OCI-LY7 (cell line): ENCODE measurements around the gene ERC1. TPM values are rescaled to one million over a fixed set of nuclear protein-coding genes. Genes with fewer than 3 reads are reported as not detected.

Experiments used
- BruUV-seq: library from RNA; stranded (reverse); fragments of 400-500 nt; replicated peaks from 2 replicates; lab custom pipeline; 2021; lab: Mats Ljungman, UMichigan
- CTCF ChIA-PET: fragments of 300-600 bp; sonication (Branson Sonifier 250); formaldehyde crosslinking; loops from one replicate; lab custom pipeline; 2022; ENCODE audit warnings: antibody characterized with exemption; ENCODE audit not compliant: unreplicated experiment; lab: Charles Lee
- POLR2A ChIA-PET: fragments of 300-600 bp; sonication (Branson Sonifier 250); formaldehyde crosslinking; loops from one replicate; lab custom pipeline; 2022; ENCODE audit warnings: antibody characterized with exemption; lab: Charles Lee
- DNase-seq: peaks from one replicate; pipeline ENCODE4 v3.0.0-alpha.2; 2015; ENCODE audit warnings: low spot score
- H2AFZ ChIP-seq: fragments of 200-600 bp; sonication (generic), shearing (Covaris generic); 2 replicates; pipeline ENCODE4 v1.6.1; 2014; ENCODE audit warnings: mild to moderate bottlenecking, antibody characterized with exemption, low read length, moderate library complexity
- H3K27ac ChIP-seq: fragments of 200-600 bp; sonication (generic); 2 replicates; pipeline ENCODE4 v1.5.1; 2014; ENCODE audit warnings: mixed run types, low read depth, mild to moderate bottlenecking, moderate library complexity, low read length, inconsistent platforms; ENCODE audit not compliant: poor library complexity, severe bottlenecking
- H3K36me3 ChIP-seq: fragments of 200-600 bp; sonication (generic); 2 replicates; pipeline ENCODE4 v1.6.1; 2014; ENCODE audit warnings: mild to moderate bottlenecking, antibody characterized with exemption, low read length, moderate library complexity, mixed read lengths; ENCODE audit not compliant: insufficient read depth
- H3K4me1 ChIP-seq: fragments of 200-600 bp; sonication (generic); 2 replicates; pipeline ENCODE4 v1.5.1; 2014; ENCODE audit warnings: mild to moderate bottlenecking, low read length; ENCODE audit not compliant: insufficient read depth, poor library complexity, severe bottlenecking
- H3K4me2 ChIP-seq: fragments of 200-600 bp; sonication (generic); 2 replicates; pipeline ENCODE4 v1.6.1; 2014; ENCODE audit warnings: mild to moderate bottlenecking, low read length
- H3K4me3 ChIP-seq: fragments of 200-600 bp; sonication (generic); 2 replicates; pipeline ENCODE4 v1.5.1; 2014; ENCODE audit warnings: mild to moderate bottlenecking, low read depth, low read length; ENCODE audit not compliant: poor library complexity, severe bottlenecking
- H3K79me2 ChIP-seq: fragments of 200-600 bp; sonication (generic); 2 replicates; pipeline ENCODE4 v1.6.1; 2016; ENCODE audit warnings: low read depth, mild to moderate bottlenecking, low read length, moderate library complexity, mixed read lengths; ENCODE audit not compliant: insufficient read depth
- H3K9me2 ChIP-seq: fragments of 200-600 bp; sonication (generic); 2 replicates; pipeline ENCODE4 v1.6.1; 2016; ENCODE audit warnings: mild to moderate bottlenecking, low read length, mixed read lengths; ENCODE audit not compliant: insufficient read depth
- H3K9me3 ChIP-seq: fragments of 200-600 bp; sonication (generic); 2 replicates; pipeline ENCODE4 v1.6.1; 2014; ENCODE audit warnings: mild to moderate bottlenecking, mixed run types, low read length, mixed read lengths
- H4K20me1 ChIP-seq: fragments of 200-600 bp; sonication (generic); 2 replicates; pipeline ENCODE4 v1.6.1; 2014; ENCODE audit warnings: mild to moderate bottlenecking, antibody characterized with exemption, low read length, moderate library complexity, mixed read lengths; ENCODE audit not compliant: insufficient read depth
- CTCF ChIP-seq: fragments of 200-600 bp; sonication (generic); conservative IDR thresholded peaks from 2 replicates; pipeline ENCODE4 v1.5.1; 2014; ENCODE audit warnings: mild to moderate bottlenecking, antibody characterized with exemption, low read length, moderate library complexity, mixed read lengths
- EZH2phosphoT487 ChIP-seq: fragments of 200-600 bp; sonication (generic); IDR thresholded peaks from 2 replicates; pipeline ENCODE4 v1.6.1; 2018; ENCODE audit warnings: low read depth, borderline replicate concordance, mild to moderate bottlenecking, mixed run types, antibody characterized with exemption, low read length, moderate library complexity, mixed read lengths
- intact Hi-C: fragments of 100-400 bp; cut with micrococcal nuclease; formaldehyde crosslinking; loops from one replicate; pipeline ENCODE4 v1.10.0; 2022; ENCODE audit not compliant: unreplicated experiment
- total RNA-seq, 2 experiments: library from RNA; depleted of rRNA in 1 of 2; stranded (reverse); fragments of >200 nt in 1 of 2; shearing (Covaris generic) in 1 of 2; gene quantifications; 2 replicates each; pipeline ENCODE4 v1.2.3, GENCODE V29; 2014 to 2022

Gene ERC1
- total RNA-seq, 2 experiments from 2014 or later: 26.9 to 86.9 TPM

DNA sequence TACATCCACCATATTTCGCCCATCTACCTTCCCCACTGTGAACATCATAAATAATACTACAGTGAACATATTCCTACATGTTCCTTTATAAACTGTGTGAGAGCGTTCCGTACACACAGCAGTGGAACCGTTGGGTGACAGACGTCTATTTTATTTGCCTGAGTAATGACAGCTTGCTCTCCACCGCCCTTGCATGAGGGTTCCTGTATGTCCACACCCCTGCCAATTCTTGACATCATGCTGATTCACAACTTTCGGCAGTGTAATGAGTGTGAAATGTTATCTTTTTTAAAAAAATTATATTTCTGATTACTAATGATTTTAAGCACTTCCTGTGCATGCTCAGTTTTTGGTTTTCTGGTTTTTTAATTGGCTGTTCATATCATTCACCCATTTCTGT lies 37.2 kb upstream of the ERC1 start:
- Histone ChIP-seq H3K9me3 (no peaks in the 10 kb centered on the region), H3K4me3 (no peak overlapping the region), H3K27ac (no peak overlapping the region), H4K20me1 (no peaks in the 10 kb centered on the region), H3K4me1 (peaks cover 5% of the 10 kb centered on the region), H3K9me2 (no peaks in the 10 kb centered on the region), H3K4me2 (no peak overlapping the region), H2AFZ (no peak overlapping the region), H3K79me2 (peaks cover 3% of the 10 kb centered on the region; the same call in 1 of the 2 replicates), H3K36me3 (no peaks in the 10 kb centered on the region)
- CTCF ChIA-PET: no interaction called here
- intact Hi-C loops: loop anchor here (5.0 kb wide), 1 partner anchor 139 kb away; no protein-coding TSS in a partner anchor
- TF ChIP-seq EZH2phosphoT487 (no peak), CTCF (no peak)
- no TSS peak for BruUV-seq
- POLR2A ChIA-PET: no interaction called here
- DNase-seq: no peak

GRCh38 chr12:954741-955140 lies 36.3 kb upstream of the ERC1 start:
- POLR2A ChIA-PET: no interaction called here
- TF ChIP-seq CTCF (no peak), EZH2phosphoT487 (no peak)
- no peaks in the 10 kb centered on the region for H3K9me3 ChIP-seq
- H2AFZ ChIP-seq: no peak overlapping the region
- no peak for DNase-seq
- no peak overlapping the region for H3K4me2 ChIP-seq
- H3K27ac ChIP-seq: no peak overlapping the region
- no peak overlapping the region for H3K4me3 ChIP-seq
- H3K9me2 ChIP-seq: no peaks in the 10 kb centered on the region
- H4K20me1 ChIP-seq: no peaks in the 10 kb centered on the region
- CTCF ChIA-PET: no interaction called here
- no peaks in the 10 kb centered on the region for H3K79me2 ChIP-seq
- H3K36me3 ChIP-seq: no peaks in the 10 kb centered on the region
- peaks cover 11% of the 10 kb centered on the region for H3K4me1 ChIP-seq
- intact Hi-C loops: loop anchor here (5.0 kb wide), 1 partner anchor 138 kb away; no protein-coding TSS in a partner anchor
- BruUV-seq: no TSS peak

DNA sequence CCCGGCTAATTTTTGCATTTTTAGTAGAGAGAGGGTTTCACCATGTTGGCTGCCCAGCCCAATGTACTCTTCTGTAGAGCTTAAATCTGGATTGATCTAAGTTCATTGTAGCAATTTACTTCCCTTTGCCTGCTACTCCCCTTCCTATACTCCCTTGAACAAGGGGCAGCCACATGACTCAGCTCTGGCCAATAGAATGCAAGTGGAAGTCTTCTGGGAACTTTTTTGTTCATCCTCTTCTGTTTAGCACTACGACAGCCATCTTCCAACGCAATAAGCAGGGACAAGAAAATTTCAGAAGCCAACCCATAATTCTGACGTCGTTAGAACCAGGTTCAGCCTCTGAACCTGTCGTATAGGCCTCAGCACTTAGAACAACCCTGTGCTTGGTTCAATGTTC lies 35.1 kb upstream of the ERC1 start:
- Histone ChIP-seq H4K20me1 (no peaks in the 10 kb centered on the region), H3K4me1 (peaks cover 11% of the 10 kb centered on the region), H3K36me3 (no peaks in the 10 kb centered on the region), H3K27ac (no peak overlapping the region), H3K9me3 (no peaks in the 10 kb centered on the region), H3K4me3 (no peak overlapping the region), H3K79me2 (no peaks in the 10 kb centered on the region), H3K4me2 (no peak overlapping the region), H3K9me2 (no peaks in the 10 kb centered on the region), H2AFZ (no peak overlapping the region)
- DNase-seq: no peak
- no TSS peak for BruUV-seq
- CTCF ChIA-PET: no interaction called here
- POLR2A ChIA-PET: interaction anchor here (0.6 kb wide), 1 partner anchor 16 kb away, joined by 5 read pairs; no protein-coding TSS in a partner anchor
- intact Hi-C loops: no loop called here
- TF ChIP-seq CTCF: no peak
- no peak for TF ChIP-seq EZH2phosphoT487
